ENCODE results near the gene CAND2.

Gene CAND2

DNA sequence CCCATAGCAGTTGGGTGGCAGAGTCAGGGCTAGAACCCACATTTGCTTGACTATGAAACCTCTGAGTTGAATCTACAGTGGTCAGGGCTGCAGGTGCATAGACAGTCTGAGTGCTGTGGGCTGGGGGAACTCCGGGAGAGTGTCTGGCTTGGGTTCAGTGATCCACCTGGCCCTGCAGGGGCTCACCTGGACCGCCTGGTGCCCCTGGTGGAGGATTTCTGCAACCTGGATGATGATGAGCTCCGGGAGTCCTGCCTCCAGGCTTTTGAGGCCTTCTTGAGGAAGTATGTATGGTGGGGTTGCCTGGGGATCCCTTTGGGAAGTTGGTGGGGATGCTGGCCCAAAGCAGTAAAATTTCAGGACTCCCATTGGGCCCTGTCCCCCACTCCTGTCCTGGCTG is 16.3 kb downstream of the CAND2 start:
- H3K27me3 ChIP-seq (ENCODE audit: insufficient read depth, poor library complexity, severe bottlenecking), result peaks cover 4% of the 10 kb centered on the region
- DNase-seq (ENCODE audit: low read depth in 1 of 2, low spot score in 1 of 2), result no peak
- no peak for TF ChIP-seq SPI1 (IDR thresholded peaks at IDR 0.05; ENCODE audit: borderline replicate concordance, low read depth)
- no peak for TF ChIP-seq POLR2AphosphoS5 (IDR thresholded peaks at IDR 0.05; ENCODE audit: low read depth)
- TF ChIP-seq GABPA (IDR thresholded peaks at IDR 0.05; ENCODE audit: low read depth), result no peak
- TF ChIP-seq, protein P1, sequence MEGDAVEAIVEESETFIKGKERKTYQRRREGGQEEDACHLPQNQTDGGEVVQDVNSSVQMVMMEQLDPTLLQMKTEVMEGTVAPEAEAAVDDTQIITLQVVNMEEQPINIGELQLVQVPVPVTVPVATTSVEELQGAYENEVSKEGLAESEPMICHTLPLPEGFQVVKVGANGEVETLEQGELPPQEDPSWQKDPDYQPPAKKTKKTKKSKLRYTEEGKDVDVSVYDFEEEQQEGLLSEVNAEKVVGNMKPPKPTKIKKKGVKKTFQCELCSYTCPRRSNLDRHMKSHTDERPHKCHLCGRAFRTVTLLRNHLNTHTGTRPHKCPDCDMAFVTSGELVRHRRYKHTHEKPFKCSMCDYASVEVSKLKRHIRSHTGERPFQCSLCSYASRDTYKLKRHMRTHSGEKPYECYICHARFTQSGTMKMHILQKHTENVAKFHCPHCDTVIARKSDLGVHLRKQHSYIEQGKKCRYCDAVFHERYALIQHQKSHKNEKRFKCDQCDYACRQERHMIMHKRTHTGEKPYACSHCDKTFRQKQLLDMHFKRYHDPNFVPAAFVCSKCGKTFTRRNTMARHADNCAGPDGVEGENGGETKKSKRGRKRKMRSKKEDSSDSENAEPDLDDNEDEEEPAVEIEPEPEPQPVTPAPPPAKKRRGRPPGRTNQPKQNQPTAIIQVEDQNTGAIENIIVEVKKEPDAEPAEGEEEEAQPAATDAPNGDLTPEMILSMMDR (IDR thresholded peaks at IDR 0.05; ENCODE audit: insufficient read depth, low read length), result no peak
- TF ChIP-seq, protein P2, sequence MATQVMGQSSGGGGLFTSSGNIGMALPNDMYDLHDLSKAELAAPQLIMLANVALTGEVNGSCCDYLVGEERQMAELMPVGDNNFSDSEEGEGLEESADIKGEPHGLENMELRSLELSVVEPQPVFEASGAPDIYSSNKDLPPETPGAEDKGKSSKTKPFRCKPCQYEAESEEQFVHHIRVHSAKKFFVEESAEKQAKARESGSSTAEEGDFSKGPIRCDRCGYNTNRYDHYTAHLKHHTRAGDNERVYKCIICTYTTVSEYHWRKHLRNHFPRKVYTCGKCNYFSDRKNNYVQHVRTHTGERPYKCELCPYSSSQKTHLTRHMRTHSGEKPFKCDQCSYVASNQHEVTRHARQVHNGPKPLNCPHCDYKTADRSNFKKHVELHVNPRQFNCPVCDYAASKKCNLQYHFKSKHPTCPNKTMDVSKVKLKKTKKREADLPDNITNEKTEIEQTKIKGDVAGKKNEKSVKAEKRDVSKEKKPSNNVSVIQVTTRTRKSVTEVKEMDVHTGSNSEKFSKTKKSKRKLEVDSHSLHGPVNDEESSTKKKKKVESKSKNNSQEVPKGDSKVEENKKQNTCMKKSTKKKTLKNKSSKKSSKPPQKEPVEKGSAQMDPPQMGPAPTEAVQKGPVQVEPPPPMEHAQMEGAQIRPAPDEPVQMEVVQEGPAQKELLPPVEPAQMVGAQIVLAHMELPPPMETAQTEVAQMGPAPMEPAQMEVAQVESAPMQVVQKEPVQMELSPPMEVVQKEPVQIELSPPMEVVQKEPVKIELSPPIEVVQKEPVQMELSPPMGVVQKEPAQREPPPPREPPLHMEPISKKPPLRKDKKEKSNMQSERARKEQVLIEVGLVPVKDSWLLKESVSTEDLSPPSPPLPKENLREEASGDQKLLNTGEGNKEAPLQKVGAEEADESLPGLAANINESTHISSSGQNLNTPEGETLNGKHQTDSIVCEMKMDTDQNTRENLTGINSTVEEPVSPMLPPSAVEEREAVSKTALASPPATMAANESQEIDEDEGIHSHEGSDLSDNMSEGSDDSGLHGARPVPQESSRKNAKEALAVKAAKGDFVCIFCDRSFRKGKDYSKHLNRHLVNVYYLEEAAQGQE (IDR thresholded peaks at IDR 0.05; ENCODE audit: insufficient replicate concordance, low read depth), result no peak
- no peak overlapping the region for H3K27ac ChIP-seq (replicated peaks)
- H3K4me3 ChIP-seq (replicated peaks; ENCODE audit: insufficient read depth, low read length), result no peak overlapping the region

DNA sequence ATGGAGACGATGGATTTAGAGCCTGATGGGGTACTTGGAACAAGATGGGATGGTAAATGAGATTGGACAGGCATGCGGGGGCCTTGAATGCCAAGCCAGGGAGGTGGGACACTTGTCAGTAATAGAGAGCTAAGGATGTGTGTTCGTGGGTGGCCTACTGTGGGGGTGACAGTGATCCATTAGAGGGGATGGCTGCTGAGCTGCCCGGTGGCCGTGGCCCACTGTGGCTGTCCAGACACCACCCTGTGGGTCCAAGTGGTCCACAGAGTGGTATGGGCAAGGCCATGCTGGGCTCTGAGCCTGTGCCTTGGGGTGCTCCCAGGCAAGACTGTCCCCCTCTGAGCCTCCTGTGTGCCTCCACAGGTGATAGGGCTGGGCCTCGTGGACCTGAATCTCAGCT is 17.5 kb downstream of the CAND2 start:
- TF ChIP-seq SPI1 (IDR thresholded peaks at IDR 0.05; ENCODE audit: borderline replicate concordance, low read depth) (no peak), GABPA (IDR thresholded peaks at IDR 0.05; ENCODE audit: low read depth) (no peak)
- Histone ChIP-seq H3K4me3 (replicated peaks; ENCODE audit: insufficient read depth, low read length) (no peak overlapping the region), H3K27ac (replicated peaks) (no peak overlapping the region), H3K27me3 (ENCODE audit: insufficient read depth, poor library complexity, severe bottlenecking) (peaks cover under 1% of the 10 kb centered on the region)
- no peak for DNase-seq (ENCODE audit: low read depth in 1 of 2, low spot score in 1 of 2)

DNA sequence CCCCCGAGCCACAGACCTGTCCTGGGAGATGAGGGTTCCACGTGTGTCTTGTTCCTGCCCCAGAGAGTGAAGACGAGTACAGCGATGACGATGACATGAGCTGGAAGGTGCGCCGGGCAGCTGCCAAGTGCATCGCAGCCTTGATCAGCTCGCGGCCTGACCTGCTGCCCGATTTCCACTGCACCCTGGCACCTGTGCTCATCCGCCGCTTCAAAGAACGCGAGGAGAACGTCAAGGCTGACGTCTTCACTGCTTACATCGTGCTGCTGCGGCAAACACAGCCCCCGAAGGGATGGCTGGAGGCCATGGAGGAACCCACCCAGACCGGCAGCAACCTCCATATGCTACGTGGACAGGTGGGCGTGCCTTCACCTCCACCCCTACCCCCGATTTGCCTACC is 18.6 kb downstream of the CAND2 start:
- no peaks in the 10 kb centered on the region for H3K27me3 ChIP-seq (ENCODE audit: insufficient read depth, poor library complexity, severe bottlenecking)
- H3K4me3 ChIP-seq (replicated peaks; ENCODE audit: insufficient read depth, low read length), result no peak overlapping the region
- TF ChIP-seq, protein P2 (IDR thresholded peaks at IDR 0.05; ENCODE audit: insufficient replicate concordance, low read depth), result no peak
- TF ChIP-seq, protein P1 (IDR thresholded peaks at IDR 0.05; ENCODE audit: insufficient read depth, low read length), result no peak
- TF ChIP-seq GABPA (IDR thresholded peaks at IDR 0.05; ENCODE audit: low read depth), result no peak
- TF ChIP-seq SPI1 (IDR thresholded peaks at IDR 0.05; ENCODE audit: borderline replicate concordance, low read depth), result no peak
- no peak for TF ChIP-seq POLR2AphosphoS5 (IDR thresholded peaks at IDR 0.05; ENCODE audit: low read depth)
- H3K27ac ChIP-seq (replicated peaks), result no peak overlapping the region
- no peak for DNase-seq (ENCODE audit: low read depth in 1 of 2, low spot score in 1 of 2)

DNA sequence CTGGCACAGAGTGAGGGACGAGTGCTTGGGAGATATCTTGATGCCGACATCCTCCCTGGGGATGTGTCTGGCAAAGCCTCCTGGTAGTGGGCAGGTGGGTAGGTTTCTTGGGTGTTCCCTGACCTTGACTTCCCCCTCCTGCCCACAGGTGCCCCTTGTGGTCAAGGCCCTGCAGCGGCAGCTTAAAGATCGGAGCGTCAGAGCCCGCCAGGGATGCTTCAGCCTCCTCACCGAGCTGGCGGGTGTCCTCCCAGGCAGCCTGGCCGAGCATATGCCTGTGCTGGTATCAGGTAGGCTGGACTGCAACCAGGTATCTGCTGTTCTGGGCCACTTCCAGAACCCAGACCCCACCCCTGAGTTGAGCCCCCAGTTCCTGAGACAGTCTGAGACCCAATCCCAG is 19.2 kb downstream of the CAND2 start:
- H3K4me3 ChIP-seq (replicated peaks; ENCODE audit: insufficient read depth, low read length), result no peak overlapping the region
- no peaks in the 10 kb centered on the region for H3K27me3 ChIP-seq (ENCODE audit: insufficient read depth, poor library complexity, severe bottlenecking)
- no peak overlapping the region for H3K27ac ChIP-seq (replicated peaks)
- no peak for TF ChIP-seq GABPA (IDR thresholded peaks at IDR 0.05; ENCODE audit: low read depth)
- TF ChIP-seq, protein P1 (IDR thresholded peaks at IDR 0.05; ENCODE audit: insufficient read depth, low read length), result no peak
- TF ChIP-seq SPI1 (IDR thresholded peaks at IDR 0.05; ENCODE audit: borderline replicate concordance, low read depth), result no peak
- TF ChIP-seq, protein P2 (IDR thresholded peaks at IDR 0.05; ENCODE audit: insufficient replicate concordance, low read depth), result no peak
- TF ChIP-seq POLR2AphosphoS5 (IDR thresholded peaks at IDR 0.05; ENCODE audit: low read depth), result no peak
- no peak for DNase-seq (ENCODE audit: low read depth in 1 of 2, low spot score in 1 of 2)

Data from HL-60 (cell line).